ENCODE results near the gene CCDC124.

GRCh38 chr19:17949956-17950309 lies 17.1 kb downstream of the CCDC124 start:
- TF ChIP-seq CTCF (conservative IDR thresholded peaks at IDR 0.05; ENCODE audit: low read depth, low read length) (no peak), MXI1 (IDR thresholded peaks at IDR 0.05; ENCODE audit: borderline replicate concordance, low read depth, low read length) (no peak), RFX5 (IDR thresholded peaks at IDR 0.05; ENCODE audit: low read depth, low read length) (no peak), POLR2A (IDR thresholded peaks at IDR 0.05; ENCODE audit: low read depth, low read length) (no peak), RAD21 (IDR thresholded peaks at IDR 0.05; ENCODE audit: low read length) (no peak)

All from IMR-90 (cell line).